DMS 273 treated with DMSO at 0.1 percent for 48 hours (cell line): Measurements from ENCODE around the gene MAPK8.
A peak's percentile ranks its signal among the peaks of the same experiment; 100 is the strongest.

ENCODE experiments used
- DNase-seq: peaks from one replicate; lab custom pipeline; 2025; lab: John Stamatoyannopoulos, UW

Gene MAPK8

GRCh38 chr10:48463318-48464003 is 157.0 kb downstream of the MAPK8 start:
- DNase-seq = no peak

GRCh38 chr10:48464121-48464870 is 157.8 kb downstream of the MAPK8 start:
- DNase-seq = no peak

- DNase-seq = no peak
Measured at GRCh38 chr10:48464871-48465736, 158.6 kb downstream of the MAPK8 start.

- DNase-seq = no peak
Measured at GRCh38 chr10:48465860-48466521, 159.5 kb downstream of the MAPK8 start.

- no peak for DNase-seq
Measured at GRCh38 chr10:48466611-48467240, 160.2 kb downstream of the MAPK8 start.

GRCh38 chr10:48467669-48468068 is 161.2 kb downstream of the MAPK8 start:
- no peak for DNase-seq

GRCh38 chr10:48468130-48468790 is 161.8 kb downstream of the MAPK8 start:
- DNase-seq = no peak

- no peak for DNase-seq
Measured at GRCh38 chr10:48468866-48469511, 162.5 kb downstream of the MAPK8 start.

GRCh38 chr10:48469516-48470020 is 163.1 kb downstream of the MAPK8 start:
- no peak for DNase-seq

- DNase-seq = no peak
Measured at GRCh38 chr10:48470115-48470892, 163.8 kb downstream of the MAPK8 start.

- no peak for DNase-seq
Measured at GRCh38 chr10:48470893-48471805, 164.7 kb downstream of the MAPK8 start.

- no peak for DNase-seq
Measured at GRCh38 chr10:48472501-48473069, 166.1 kb downstream of the MAPK8 start.

GRCh38 chr10:48473704-48474103 is 167.2 kb downstream of the MAPK8 start:
- no peak for DNase-seq

- DNase-seq = no peak
Measured at GRCh38 chr10:48474765-48475365, 168.4 kb downstream of the MAPK8 start.

GRCh38 chr10:48475943-48476278 is 169.4 kb downstream of the MAPK8 start:
- no peak for DNase-seq

GRCh38 chr10:48476279-48476982 is 170.0 kb downstream of the MAPK8 start:
- peak; percentile 37 for DNase-seq

- no peak for DNase-seq
Measured at GRCh38 chr10:48477141-48477540, 170.7 kb downstream of the MAPK8 start.
